HEK293 (cell line): Measurements from ENCODE around the gene PPP1R3E.

Experiments used
- HOXA7 ChIP-seq: sonication (generic); formaldehyde crosslinking; IDR thresholded peaks from 2 replicates; pipeline ENCODE4 v1.8.1; 2022; ENCODE audit warnings: missing genetic modification reagents, borderline replicate concordance
- HOXC10 ChIP-seq: sonication (generic); formaldehyde crosslinking; IDR thresholded peaks from 2 replicates; pipeline ENCODE4 v1.8.1; 2023; ENCODE audit warnings: mild to moderate bottlenecking, missing genetic modification reagents
- KLF16 ChIP-seq: fragments of 450-650 bp; formaldehyde crosslinking; IDR thresholded peaks from 2 replicates; pipeline ENCODE4 v1.5.1; 2017; ENCODE audit warnings: missing biosample characterization, missing genetic modification characterization
- KLF8 ChIP-seq: fragments of 450-650 bp; formaldehyde crosslinking; IDR thresholded peaks from 2 replicates; pipeline ENCODE4 v1.5.1; 2016; ENCODE audit warnings: missing biosample characterization, missing genetic modification characterization
- MYNN ChIP-seq: fragments of 450-650 bp; formaldehyde crosslinking; IDR thresholded peaks from 2 replicates; pipeline ENCODE4 v1.5.1; 2016; ENCODE audit warnings: missing biosample characterization, missing genetic modification characterization, borderline replicate concordance
- PRDM10 ChIP-seq: fragments of 450-650 bp; formaldehyde crosslinking; IDR thresholded peaks from 2 replicates; pipeline ENCODE4 v1.5.1; 2016; ENCODE audit warnings: missing biosample characterization, missing genetic modification characterization
- RBAK ChIP-seq: fragments of 450-650 bp; formaldehyde crosslinking; IDR thresholded peaks from 2 replicates; pipeline ENCODE4 v1.5.1; 2016; ENCODE audit warnings: missing biosample characterization, missing genetic modification characterization
- SCRT1 ChIP-seq: fragments of 450-650 bp; formaldehyde crosslinking; IDR thresholded peaks from 2 replicates; pipeline ENCODE4 v1.5.1; 2016; ENCODE audit warnings: missing biosample characterization, missing genetic modification characterization, borderline replicate concordance
- YY1 ChIP-seq: fragments of 450-650 bp; formaldehyde crosslinking; IDR thresholded peaks from 2 replicates; pipeline ENCODE4 v1.5.1; 2018; ENCODE audit warnings: missing biosample characterization, missing genetic modification characterization
- ZBTB20 ChIP-seq: fragments of 450-650 bp; formaldehyde crosslinking; IDR thresholded peaks from 2 replicates; pipeline ENCODE4 v1.5.1; 2016; ENCODE audit warnings: missing biosample characterization, missing genetic modification characterization
- ZBTB6 ChIP-seq: fragments of 450-650 bp; formaldehyde crosslinking; IDR thresholded peaks from 2 replicates; pipeline ENCODE4 v1.5.1; 2017; ENCODE audit warnings: missing biosample characterization, missing genetic modification characterization
- ZIC2 ChIP-seq: fragments of 450-650 bp; formaldehyde crosslinking; IDR thresholded peaks from 2 replicates; pipeline ENCODE4 v1.5.1; 2016; ENCODE audit warnings: missing biosample characterization, missing genetic modification characterization
- ZNF10 ChIP-seq: fragments of 450-650 bp; formaldehyde crosslinking; IDR thresholded peaks from 2 replicates; pipeline ENCODE4 v1.5.1; 2017; ENCODE audit warnings: missing biosample characterization, missing genetic modification characterization
- ZNF114 ChIP-seq: fragments of 450-650 bp; formaldehyde crosslinking; IDR thresholded peaks from 2 replicates; pipeline ENCODE4 v1.5.0; 2017; ENCODE audit warnings: missing biosample characterization, missing genetic modification characterization
- ZNF214 ChIP-seq: fragments of 450-650 bp; formaldehyde crosslinking; IDR thresholded peaks from 2 replicates; pipeline ENCODE4 v1.5.1; 2017; ENCODE audit warnings: missing biosample characterization, mild to moderate bottlenecking, missing genetic modification characterization, borderline replicate concordance
- ZNF248 ChIP-seq: fragments of 450-650 bp; formaldehyde crosslinking; IDR thresholded peaks from 2 replicates; pipeline ENCODE4 v1.5.1; 2017; ENCODE audit warnings: missing biosample characterization, missing genetic modification characterization
- ZNF548 ChIP-seq: fragments of 450-650 bp; formaldehyde crosslinking; IDR thresholded peaks from 2 replicates; pipeline ENCODE4 v1.5.1; 2016; ENCODE audit warnings: missing biosample characterization, missing genetic modification characterization
- ZNF610 ChIP-seq: fragments of 450-650 bp; formaldehyde crosslinking; IDR thresholded peaks from 2 replicates; pipeline ENCODE4 v1.5.1; 2016; ENCODE audit warnings: missing biosample characterization, missing genetic modification characterization, borderline replicate concordance
- ZNF623 ChIP-seq: fragments of 450-650 bp; formaldehyde crosslinking; IDR thresholded peaks from 2 replicates; pipeline ENCODE4 v1.5.1; 2016; ENCODE audit warnings: missing biosample characterization, missing genetic modification characterization
- ZNF624 ChIP-seq: fragments of 450-650 bp; formaldehyde crosslinking; IDR thresholded peaks from 2 replicates; pipeline ENCODE4 v1.5.1; 2017; ENCODE audit warnings: missing biosample characterization, missing genetic modification characterization
- ZNF768 ChIP-seq: fragments of 450-650 bp; formaldehyde crosslinking; IDR thresholded peaks from 2 replicates; pipeline ENCODE4 v1.5.1; 2018; ENCODE audit warnings: missing biosample characterization, mild to moderate bottlenecking, missing genetic modification characterization
- ZNF837 ChIP-seq: fragments of 450-650 bp; formaldehyde crosslinking; IDR thresholded peaks from 2 replicates; pipeline ENCODE4 v1.5.1; 2016; ENCODE audit warnings: missing biosample characterization, missing genetic modification characterization
- ZSCAN4 ChIP-seq: fragments of 450-650 bp; formaldehyde crosslinking; IDR thresholded peaks from 2 replicates; pipeline ENCODE4 v1.5.1; 2017; ENCODE audit warnings: missing biosample characterization, missing genetic modification characterization
- ZXDB ChIP-seq: fragments of 450-650 bp; formaldehyde crosslinking; IDR thresholded peaks from 2 replicates; pipeline ENCODE4 v1.5.1; 2016; ENCODE audit warnings: missing biosample characterization, missing genetic modification characterization
- TF ChIP-seq, protein P1 (sequence below): fragments of 450-650 bp; formaldehyde crosslinking; IDR thresholded peaks from 2 replicates; pipeline ENCODE4 v1.5.1; 2016; ENCODE audit warnings: missing biosample characterization, missing genetic modification characterization, borderline replicate concordance
- TF ChIP-seq, protein P2 (sequence below): fragments of 450-650 bp; formaldehyde crosslinking; IDR thresholded peaks from 2 replicates; pipeline ENCODE4 v1.5.1; 2016; ENCODE audit warnings: missing biosample characterization, missing genetic modification characterization
- TF ChIP-seq, protein P3 (sequence below): fragments of 450-650 bp; formaldehyde crosslinking; IDR thresholded peaks from 2 replicates; pipeline ENCODE4 v1.5.1; 2016; ENCODE audit warnings: missing biosample characterization, missing genetic modification characterization

Gene PPP1R3E

DNA sequence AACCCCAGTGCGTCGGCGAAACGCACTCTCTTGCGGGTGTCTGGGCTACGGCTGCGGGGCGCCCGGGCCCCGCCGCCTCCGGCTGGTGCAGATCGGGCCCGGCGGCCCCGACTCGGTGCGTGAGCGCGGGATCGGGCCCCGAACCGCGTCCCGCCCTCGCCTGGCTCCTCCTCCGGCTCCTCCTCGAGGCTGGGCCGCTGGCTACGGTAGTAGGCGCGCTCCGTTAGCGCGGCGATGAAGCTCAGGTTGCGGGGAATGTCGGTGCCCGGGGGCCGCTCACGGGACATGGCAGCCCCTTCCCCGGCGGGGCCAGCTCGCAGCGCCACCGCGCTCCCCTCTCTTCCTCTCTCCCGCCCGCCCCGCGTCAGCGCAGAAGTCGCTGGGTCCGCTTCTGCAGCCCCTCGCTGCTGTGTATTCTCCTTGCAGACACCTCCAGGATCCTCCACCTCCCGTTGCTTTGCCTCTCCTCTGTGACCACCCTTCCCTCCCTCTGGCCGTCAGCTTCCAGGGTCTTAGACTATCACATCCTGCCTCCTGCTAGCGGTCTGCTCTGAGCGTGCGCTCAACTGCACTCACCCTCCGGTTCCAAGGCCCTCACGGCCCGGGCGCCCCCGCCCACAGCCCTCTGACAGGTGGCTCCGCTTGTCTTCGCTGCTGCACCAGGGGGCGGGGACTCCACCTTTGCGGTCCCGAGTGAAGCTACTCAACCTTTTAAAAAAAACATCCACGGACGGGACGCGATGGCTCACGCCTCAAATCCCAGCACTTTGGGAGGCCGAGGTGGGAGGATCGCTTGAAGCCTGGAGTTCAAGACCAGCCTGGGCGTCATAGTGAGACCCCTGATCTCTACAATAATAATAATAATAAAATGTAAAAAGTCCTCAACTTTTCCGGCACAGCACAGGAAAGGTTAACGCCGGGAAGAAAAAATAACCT lies at the start of gene PPP1R3E (continued):
- TF ChIP-seq ZSCAN4 (tag by site-specific recombination) (no peak), ZNF214 (tag by site-specific recombination) (no peak), ZBTB6 (tag by site-specific recombination) (no peak), RBAK (no peak), SCRT1 (tag by site-specific recombination) (peak; percentile 94), ZNF548 (tag by site-specific recombination) (no peak), ZNF10 (tag by site-specific recombination) (0 out of 2 replicates have a peak, but pooled peaks have one; percentile 4), ZNF623 (tag by site-specific recombination) (no peak), ZNF624 (tag by site-specific recombination) (no peak), HOXA7 (CRISPR knock-in tag) (no peak), ZNF768 (no peak), KLF8 (tag by site-specific recombination) (no peak; the same call in 1 of the 2 replicates), ZNF114 (tag by site-specific recombination) (no peak), ZBTB20 (peak; percentile 77; the same call in 1 of the 2 replicates), ZNF610 (tag by site-specific recombination) (peak; percentile 15; the same call in 1 of the 2 replicates), KLF16 (tag by site-specific recombination) (0 out of 2 replicates have a peak, but pooled peaks have one; percentile 28), ZXDB (tag by site-specific recombination) (peak; percentile 8; the same call in 1 of the 2 replicates), ZIC2 (tag by site-specific recombination) (peak; percentile 52), MYNN (tag by site-specific recombination) (no peak), ZNF837 (tag by site-specific recombination) (no peak), YY1 (tag by site-specific recombination) (no peak), HOXC10 (no peak), PRDM10 (tag by site-specific recombination) (peak; percentile 67; the same call in 1 of the 2 replicates), ZNF248 (tag by site-specific recombination) (no peak)
- TF ChIP-seq, protein P1, sequence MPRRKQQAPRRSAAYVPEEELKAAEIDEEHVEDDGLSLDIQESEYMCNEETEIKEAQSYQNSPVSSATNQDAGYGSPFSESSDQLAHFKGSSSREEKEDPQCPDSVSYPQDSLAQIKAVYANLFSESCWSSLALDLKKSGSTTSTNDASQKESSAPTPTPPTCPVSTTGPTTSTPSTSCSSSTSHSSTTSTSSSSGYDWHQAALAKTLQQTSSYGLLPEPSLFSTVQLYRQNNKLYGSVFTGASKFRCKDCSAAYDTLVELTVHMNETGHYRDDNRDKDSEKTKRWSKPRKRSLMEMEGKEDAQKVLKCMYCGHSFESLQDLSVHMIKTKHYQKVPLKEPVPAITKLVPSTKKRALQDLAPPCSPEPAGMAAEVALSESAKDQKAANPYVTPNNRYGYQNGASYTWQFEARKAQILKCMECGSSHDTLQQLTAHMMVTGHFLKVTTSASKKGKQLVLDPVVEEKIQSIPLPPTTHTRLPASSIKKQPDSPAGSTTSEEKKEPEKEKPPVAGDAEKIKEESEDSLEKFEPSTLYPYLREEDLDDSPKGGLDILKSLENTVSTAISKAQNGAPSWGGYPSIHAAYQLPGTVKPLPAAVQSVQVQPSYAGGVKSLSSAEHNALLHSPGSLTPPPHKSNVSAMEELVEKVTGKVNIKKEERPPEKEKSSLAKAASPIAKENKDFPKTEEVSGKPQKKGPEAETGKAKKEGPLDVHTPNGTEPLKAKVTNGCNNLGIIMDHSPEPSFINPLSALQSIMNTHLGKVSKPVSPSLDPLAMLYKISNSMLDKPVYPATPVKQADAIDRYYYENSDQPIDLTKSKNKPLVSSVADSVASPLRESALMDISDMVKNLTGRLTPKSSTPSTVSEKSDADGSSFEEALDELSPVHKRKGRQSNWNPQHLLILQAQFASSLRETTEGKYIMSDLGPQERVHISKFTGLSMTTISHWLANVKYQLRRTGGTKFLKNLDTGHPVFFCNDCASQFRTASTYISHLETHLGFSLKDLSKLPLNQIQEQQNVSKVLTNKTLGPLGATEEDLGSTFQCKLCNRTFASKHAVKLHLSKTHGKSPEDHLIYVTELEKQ (tag by site-specific recombination): no peak
- TF ChIP-seq, protein P2, sequence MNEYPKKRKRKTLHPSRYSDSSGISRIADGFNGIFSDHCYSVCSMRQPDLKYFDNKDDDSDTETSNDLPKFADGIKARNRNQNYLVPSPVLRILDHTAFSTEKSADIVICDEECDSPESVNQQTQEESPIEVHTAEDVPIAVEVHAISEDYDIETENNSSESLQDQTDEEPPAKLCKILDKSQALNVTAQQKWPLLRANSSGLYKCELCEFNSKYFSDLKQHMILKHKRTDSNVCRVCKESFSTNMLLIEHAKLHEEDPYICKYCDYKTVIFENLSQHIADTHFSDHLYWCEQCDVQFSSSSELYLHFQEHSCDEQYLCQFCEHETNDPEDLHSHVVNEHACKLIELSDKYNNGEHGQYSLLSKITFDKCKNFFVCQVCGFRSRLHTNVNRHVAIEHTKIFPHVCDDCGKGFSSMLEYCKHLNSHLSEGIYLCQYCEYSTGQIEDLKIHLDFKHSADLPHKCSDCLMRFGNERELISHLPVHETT (tag by site-specific recombination): no peak
- TF ChIP-seq, protein P3, sequence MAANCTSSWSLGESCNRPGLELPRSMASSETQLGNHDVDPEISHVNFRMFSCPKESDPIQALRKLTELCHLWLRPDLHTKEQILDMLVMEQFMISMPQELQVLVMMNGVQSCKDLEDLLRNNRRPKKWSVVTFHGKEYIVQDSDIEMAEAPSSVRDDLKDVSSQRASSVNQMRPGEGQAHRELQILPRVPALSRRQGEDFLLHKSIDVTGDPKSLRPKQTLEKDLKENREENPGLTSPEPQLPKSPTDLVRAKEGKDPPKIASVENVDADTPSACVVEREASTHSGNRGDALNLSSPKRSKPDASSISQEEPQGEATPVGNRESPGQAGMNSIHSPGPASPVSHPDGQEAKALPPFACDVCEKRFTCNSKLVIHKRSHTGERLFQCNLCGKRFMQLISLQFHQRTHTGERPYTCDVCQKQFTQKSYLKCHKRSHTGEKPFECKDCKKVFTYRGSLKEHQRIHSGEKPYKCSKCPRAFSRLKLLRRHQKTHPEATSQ: no peak
